Smooth muscle cell of the brain vasculature (primary cell): Measurements from ENCODE around the gene MEG3.

Source experiments
- DNase-seq: peaks from one replicate; pipeline ENCODE4 v3.0.0-alpha.2; 2012; ENCODE audit warnings: low read depth, low spot score

MEG3 gene

DNA sequence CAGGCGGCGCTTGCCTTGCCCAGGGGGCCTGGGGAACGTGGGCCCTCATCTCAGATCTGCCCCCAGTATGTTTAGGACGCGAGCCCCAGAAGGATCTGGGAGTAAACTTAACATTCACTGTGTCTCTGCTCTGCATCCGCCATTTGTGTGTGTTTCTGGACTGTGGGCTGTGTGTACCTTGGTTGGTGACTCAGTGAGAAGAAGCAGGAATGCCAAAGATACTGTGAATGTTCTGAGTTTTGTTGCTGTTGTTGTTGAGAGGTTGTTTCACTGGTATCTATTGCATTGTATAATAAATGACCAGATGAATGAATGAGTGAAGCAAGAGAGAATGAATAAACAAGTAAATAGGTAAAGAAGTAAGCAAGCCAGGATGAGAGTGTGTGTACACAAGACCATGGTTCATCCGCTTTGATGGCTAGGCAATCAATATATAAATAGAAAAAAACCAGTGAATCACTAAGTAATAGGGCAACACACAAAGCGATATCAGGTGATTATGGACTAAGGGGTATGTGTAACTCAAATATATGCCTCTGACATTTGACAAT is 20.5 kb downstream of the MEG3 start:
- DNase-seq, result no peak

DNA sequence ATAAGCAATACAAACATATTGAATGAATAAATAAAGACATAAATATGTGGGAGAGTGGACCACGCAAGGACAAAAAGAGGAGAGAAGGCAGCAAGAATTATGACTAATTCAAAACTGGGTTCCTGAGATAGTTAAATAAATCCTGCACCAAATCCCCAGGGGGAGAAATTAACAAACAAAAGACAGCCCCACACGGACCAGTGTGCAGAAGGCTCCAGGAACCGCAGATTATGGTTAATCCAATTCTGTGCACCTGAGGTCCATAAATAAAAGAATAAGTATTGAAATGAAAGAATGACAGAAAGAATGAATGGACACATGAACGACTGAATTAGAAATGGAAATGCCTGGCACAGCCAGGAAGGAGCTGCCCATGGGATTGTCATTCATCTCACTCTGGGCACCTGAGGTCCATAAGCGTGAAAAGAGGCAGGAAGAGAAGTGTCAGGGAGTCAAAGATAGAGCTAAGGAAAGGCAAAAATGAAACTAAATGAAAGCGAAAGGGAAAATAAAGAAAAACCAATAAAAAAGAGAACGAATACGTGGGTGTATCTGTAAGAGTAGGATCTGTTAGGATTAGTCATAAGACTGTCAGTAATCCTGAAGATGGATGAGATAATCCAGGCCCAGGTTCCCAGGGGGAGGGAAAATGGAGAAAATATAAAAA is 23.3 kb downstream of the MEG3 start:
- DNase-seq, result no peak

DNA sequence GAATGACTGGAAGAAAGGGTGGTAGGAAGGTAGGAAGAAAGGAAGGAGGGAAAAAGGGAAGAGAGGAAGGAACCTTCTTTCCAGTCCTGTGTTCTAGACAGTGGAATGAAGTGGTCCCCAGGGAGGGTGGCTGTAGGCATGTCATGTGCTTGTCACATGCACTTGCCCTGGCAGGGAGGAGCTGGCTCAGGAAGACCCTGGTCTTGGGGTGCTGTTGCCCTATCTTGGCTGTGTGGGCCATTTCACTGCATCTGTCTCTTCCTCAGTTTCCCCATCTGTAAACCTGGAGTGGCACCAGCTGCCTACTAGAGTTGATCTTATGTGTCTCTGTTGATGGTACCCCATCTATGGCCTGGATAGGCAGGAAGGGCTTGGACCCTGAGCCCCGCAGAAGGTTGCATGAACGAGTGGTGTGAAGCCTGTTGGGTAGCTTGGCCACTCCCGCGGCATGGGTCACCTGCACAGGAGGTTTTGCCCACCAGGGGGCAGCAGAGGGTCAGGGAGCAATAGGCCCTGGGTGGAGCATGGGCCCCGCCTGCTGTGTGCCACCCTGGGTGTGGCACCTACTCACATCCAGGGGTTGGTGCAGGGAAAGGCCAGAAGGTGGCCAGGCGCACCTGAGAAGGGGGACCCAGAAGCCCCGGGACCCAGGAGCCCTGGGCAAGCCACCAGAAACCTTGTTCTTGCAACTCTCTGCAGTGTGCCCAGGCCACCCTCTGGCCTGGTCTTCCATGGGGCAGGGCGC is 25.1 kb downstream of the MEG3 start:
- DNase-seq, result no peak

DNA sequence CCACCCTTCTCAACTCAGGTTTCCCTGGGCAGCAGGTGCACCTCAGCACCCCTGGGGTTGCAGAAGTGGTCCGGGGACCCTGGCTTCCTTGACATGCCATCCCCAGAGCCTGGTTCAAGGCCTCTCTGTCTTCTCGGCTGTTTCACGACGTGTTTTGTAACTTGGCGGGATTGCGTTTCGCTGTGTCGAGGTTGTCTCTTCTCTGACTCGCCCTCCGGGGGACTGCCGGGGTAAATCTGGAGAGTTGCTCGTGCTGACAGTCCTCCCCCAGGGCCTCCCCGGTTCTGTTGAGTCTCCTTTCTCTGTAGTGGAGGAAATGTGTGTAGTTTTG is 25.6 kb downstream of the MEG3 start:
- DNase-seq, result no peak

DNA sequence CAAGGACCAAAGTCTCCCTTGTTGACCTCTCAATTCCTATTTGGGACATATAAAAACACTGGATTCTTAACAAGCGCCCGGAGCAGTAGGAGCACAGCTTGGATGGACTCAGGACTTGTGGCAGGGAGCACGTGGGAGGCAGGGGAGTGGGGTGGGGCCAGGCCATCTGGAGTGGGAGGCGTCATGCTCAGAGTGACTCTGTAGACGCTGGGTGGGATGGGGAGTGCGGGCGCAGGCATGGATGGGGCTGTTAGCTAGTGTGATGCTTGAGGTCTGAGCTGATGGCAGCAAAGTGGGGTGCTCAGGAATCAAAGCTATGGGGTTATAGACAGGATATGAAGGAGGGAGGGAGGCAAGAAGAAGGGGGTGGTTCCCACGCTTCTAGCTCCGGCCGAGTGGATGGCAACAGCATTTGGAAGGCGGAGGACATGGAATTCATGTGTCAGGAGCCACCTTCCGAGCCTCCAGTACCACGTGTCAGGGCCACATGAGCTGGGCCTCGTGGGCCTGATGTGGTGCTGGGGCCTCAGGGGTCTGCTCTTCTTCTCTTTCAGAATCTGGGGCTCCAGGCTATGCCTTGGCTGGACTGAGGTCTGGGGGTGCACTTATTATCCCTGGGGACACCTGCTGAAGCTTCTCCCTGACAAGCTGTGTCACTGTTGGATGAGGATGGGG is 26.2 kb downstream of the MEG3 start:
- DNase-seq, result no peak

DNA sequence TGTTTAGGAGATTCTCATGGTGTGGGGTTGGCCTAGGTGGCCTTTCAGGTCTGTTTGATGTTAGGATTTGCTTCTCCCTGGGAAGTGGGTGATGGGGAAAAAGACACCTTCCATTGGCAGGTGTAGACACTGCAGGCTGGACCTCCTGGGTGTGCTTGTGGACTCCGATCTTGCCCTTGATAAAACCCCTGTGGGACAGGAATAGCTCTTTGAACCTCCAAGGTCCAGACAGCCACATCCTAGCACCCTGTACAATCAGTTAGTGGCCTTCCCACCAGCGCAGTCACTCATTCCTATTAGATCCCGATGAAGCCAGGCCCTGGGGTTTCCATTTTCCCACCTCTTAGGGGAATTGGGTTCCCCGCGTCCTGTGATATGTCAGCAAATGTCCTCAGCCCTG is 28.5 kb downstream of the MEG3 start:
- no peak for DNase-seq

DNA sequence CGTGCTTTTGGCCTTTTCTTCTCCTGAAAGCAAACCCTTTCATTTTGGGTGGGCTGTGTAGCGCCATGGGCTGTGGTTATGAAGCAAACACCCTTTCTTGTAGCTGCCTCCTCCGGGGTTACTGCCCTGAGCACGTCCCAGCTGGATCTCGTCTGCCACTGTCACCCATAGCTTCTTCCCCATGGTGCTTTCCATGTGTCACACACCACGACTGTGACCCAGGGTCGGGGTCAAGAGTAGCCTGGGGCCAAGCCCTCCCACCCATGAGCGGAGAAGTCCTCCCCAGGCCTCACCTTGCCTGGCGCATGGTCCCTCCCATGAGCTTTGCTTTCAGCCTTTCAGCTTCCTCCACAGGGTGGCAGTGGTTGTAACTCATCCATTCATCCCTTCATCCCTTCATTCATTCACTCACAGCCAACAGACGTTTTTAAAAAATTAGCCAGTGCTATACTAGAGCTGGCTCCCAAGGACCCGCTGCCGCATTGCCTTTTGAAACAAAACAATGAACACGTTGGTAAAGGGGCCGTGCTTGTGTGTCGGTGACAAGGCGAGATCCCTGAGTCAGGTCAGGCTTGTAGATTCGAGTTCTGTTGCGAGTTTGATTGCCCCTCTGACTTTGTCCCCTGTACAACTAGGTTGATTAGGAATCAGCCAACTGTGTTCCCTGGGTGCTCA is 29.5 kb downstream of the MEG3 start:
- DNase-seq, result no peak

DNA sequence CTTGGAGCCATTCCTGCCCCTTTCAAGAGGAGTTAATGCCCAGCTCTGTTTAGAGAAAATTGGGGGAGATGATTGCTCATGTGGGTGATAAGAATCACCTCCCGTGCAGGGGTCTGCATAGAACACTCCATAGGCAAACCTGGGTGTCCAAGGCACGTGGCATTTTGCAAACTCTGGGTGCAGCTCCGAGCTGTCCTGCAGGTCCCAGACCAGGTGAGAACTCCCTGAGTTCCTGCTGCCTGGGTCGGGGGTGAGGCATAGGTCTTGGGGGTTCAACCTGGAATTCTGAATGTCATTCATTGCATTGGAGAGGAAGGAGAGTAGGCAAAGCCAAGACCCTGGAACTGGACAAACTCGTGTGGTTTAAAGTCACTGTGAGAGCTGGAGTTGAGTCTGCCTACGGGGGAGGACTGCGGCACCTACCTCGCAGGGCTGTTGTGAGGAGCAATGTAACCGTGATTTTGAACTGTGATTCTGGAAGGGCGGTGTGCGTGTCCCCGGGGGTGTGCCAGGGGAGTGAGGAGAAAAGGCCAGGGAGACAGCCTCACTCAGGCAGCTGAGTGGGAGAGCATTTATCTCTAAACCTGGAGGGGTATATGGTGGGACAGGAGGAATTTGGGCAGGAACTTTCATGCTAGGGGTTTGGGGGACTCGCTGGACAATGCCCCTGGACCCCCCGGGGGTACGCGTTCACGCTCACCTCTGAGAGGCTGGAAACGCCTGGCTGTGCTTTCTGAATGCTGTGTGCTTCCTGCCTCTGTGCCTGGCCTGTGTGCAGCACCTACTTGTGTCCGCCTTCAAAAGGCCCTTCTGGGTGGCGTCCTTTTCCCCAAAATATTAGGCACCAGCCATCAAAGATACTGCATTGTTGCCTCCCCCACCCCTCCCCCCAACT is 30.4 kb downstream of the MEG3 start:
- DNase-seq, result no peak

DNA sequence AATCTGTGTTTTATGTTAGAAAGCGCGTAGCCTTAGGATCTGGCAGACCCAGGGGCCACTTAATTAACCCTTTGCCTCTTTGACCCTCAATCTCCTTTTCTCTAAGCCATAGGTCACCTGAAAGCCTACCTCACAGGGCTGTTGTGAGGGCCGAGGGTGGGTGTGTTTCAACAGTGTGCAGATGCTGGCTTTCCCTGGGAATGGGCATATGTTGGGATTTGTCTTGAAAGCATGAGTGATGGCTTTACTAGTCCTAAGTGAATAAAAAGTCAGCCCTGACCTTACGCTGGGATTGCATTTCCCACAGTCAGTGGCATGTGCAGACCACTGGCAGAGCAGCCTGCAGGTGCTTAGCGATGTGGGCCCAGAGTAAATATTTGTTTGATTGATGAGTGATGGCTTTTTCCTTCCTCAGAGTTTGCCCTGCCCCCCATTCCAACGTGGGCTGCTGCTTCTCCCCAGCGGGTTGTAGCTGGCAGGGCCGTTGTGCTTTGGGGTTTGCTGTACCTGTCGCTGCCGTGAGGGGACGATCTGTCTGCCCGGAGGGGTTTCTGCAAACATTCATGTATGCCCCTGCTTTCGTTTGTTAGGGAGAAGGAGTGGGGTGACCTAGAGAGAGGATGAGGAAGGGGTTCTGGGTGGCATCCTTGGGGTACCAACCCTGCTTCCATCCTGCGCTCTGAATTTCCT is 31.5 kb downstream of the MEG3 start:
- no peak for DNase-seq

DNA sequence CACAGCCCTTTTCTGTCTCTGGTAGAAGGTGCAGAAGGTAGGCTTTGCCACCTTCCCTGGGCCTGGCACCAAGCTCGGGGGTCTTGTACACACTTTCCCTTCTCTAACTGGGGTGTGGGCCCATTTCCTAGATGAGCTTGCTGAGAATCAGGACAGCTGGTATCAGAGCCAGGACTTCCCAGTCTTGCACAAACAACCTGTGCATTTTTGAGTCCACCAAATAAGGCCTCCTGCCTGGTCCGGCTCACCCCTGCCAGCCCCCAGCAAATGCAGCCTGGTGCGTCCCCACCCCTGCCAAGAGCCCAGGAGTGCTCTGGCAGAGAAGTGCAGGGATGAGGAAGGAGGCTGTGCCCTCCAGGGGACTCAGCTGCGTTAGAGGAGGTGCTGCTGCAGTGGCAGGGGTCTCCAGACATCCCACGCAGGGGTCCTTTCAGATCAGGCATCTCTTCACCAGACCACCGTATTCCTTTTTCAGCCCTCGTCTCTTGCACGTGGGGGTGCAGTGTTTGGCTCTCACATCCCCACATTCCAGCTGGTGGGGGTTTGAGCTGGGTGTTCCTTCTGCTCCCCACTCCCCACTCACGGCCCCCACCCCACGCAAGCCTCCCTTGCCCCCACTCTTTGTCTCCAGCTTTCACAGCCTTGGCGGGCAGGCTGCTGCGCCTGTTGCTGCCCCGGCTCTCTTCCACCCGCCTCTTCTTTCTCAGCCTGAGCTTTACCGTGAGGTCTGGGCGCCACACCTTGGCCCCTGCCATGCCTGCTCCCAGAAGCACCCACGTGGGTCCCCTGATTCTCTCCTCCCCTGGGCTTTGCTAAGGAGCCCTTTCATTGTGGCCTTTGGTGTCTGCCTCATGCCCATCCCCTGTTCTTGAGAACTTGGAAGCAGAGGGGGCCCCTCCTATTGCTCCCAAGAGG is 32.3 kb downstream of the MEG3 start:
- no peak for DNase-seq

DNA sequence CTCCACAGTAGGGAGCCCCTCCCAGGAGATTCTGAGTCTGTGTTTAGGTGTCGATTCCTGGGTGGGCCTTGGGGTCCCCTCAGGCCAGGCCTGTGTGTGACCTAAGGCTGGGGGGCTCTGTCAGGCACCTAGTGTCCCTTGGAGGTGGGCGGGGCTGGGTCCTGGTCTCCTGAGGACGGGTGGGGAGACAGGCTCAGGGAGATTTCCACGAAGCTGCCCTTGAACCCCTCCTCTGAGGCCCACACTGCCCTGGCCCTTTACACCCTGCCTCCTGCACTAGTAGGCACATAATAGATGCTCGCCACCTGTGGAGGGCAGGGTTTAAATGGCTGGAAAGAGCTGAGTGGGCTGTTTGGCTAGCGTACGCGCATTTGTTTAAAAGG is 32.9 kb downstream of the MEG3 start:
- DNase-seq, result no peak

DNA sequence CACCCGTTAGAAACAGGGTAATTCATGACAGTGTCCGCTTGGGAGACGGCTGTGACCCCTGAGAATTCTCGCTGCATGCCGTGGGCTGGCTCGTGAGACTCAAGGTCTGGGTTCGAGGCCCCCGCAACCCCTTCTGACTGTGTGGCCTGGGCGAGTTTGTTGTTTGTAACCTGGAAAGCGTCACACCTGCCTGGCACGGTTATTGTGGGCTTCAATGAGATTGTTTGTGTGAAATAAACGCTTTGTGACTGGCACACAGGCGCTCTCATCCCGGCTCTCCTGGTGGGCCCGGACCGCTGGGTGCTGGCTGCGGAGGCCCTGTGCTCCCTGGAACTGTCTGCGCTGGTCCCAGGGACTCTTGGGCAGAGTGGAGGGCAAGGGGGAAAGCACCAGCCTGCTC is 33.9 kb downstream of the MEG3 start:
- DNase-seq, result no peak

DNA sequence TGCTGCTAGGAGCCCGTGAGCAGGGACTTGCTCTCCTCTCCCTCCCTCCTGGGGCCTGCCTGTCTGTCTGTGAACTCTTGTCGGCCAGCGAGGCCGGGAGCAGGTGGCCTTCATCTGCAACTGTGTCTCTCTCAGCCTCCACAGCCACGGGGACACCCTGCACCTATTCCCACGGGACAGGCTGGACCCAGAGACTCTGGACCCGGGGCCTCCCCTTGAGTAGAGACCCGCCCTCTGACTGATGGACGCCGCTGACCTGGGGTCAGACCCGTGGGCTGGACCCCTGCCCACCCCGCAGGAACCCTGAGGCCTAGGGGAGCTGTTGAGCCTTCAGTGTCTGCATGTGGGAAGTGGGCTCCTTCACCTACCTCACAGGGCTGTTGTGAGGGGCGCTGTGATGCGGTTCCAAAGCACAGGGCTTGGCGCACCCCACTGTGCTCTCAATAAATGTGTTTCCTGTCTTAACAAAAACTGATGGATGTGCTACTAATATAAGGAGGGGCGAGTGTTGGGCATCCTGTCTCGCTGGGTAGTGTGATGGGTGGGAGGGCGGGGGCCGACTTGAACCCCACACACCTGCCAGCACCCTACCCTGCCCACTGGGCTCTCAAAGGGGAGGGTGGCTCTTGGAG is 34.8 kb downstream of the MEG3 start:
- DNase-seq, result no peak

DNA sequence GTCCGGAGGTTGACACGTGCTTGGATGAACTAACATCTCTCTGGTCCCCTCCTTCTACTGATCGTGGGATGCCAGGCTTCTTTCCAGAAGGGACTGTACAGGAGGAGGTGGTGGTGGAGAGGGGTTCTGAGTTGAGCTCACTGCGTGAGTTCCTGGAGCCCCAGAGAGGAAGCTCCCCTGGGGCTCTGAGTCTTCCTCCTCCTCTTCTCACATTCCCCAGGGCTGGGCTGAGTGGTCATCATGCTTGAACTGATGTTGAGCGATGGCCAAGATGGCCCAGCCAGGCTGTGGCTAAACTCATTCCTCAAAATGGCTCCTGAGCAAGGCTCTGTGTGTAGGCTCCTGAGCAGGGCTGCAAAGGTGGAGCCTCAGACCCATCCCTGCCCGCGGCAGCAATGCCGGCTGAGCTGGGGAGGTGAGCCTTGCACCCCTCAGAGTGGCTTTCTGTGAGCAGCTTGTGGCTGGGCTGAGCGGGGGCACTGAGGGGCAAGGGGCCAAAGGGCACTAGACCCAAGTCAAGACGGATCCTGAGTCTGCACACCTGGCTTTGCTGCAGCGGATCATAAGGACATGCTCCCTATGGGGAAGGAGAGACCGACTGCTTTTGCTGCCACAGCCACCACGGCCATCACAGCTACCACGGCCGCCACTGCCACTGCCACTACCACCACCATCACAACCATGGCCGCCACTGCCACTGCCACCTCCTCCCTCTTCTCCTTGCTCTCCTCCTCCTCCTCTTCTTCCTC is 35.4 kb downstream of the MEG3 start:
- DNase-seq, result no peak

DNA sequence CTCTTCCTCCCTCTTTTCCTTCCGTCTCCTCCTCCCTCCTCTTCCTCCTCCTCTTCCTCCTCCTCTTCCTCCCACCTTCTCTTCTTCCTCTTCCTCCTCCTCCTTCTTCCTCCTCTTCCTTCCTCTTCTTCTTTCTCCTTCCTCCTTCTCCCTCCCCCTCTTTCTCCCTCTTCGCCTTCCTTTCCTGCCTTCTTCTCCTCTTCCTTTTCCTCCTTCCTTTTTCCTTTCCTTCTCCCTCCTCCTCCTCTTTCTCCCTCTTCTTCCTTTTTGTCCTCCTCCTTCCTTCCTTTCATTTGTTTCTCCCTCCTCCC is 36.0 kb downstream of the MEG3 start:
- no peak for DNase-seq

DNA sequence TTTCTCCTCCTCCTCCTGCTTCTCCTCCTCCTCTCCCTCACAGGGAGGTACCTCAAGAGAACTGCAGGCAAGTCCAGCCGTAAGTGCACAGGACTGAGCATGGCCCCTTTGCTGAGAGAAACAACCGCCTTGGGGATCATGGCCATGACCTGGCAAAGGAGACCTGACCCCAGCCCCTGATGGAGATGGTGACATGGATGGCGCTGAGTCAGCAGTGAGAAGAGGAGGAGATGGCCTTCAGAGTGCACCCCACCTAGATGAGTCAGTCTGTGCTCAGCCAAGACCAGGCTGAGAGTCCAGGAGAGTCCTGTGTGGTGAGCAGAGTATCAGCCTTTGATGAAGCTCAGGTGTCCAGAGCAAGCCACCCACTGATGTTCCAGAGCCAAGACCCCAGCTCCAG is 36.4 kb downstream of the MEG3 start:
- DNase-seq, result no peak

DNA sequence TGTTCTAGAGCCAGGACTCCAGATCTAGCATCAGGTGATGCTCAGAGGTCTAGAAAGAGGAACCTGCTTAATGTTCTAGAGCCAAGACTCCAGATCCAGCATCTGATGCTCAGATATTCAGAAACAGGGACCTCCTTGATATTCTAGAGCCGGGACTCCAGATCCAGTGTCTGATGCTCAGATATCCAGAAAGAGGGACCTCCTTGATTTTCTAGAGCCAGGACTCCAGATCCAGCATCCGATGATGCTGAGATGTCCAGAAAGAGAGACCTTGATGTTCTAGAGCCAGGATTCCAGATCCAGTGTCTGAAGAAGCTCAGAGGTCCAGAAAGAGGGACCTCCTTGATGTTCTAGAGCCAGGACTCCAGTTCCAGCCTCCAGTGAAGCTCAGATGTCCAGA is 36.9 kb downstream of the MEG3 start:
- no peak for DNase-seq

DNA sequence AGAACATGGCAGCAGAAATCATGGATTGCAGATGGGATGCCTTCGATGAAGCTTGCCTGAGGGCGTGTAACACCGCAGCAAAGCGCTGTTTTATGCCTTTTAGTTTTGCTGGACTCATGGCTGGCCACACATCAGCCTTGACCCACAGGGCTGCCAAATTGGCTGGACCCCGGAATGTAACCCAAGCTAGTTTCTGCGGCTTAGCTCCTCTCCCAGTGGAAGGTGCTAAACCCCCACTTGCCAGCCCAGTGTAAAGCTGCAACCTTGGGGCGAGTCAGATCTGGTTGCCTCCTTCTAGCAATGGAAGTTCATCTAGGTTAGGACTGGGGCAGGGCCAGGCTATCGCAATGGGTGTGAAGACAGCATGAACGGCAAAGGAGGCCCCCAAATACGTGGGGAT is 38.3 kb downstream of the MEG3 start:
- no peak for DNase-seq
